Common myeloid progenitor, CD34-positive (primary cell): ENCODE measurements around the gene NSL1.

Experiments used
- CTCF ChIA-PET: fragments of 350-600 bp; sonication (Branson Sonifier 250); formaldehyde crosslinking; loops from one replicate; lab custom pipeline; 2021; ENCODE audit warnings: antibody characterized with exemption; lab: Charles Lee
- POLR2A ChIA-PET: fragments of 350-600 bp; sonication (Branson Sonifier 250); formaldehyde crosslinking; loops from one replicate; lab custom pipeline; 2021; ENCODE audit warnings: antibody characterized with exemption; lab: Charles Lee
- DNase-seq, 3 donors: peaks; one replicate each; pipeline versions ENCODE4 v3.0.0 to v3.0.0-alpha.2; 2013
- H3K27ac ChIP-seq, 2 experiments: 1 replicate in 1 of 2; 2 replicates in 1 of 2; pipeline ENCODE4 v1.7.0; 2013; ENCODE audit warnings: inconsistent platforms in 2 of 2, low read length in 2 of 2, mild to moderate bottlenecking in 2 of 2, low read depth in 1 of 2, moderate library complexity in 1 of 2; ENCODE audit not compliant: severe bottlenecking in 2 of 2, insufficient read depth in 1 of 2, poor library complexity in 1 of 2
- H3K27me3 ChIP-seq, 5 experiments: replicated peaks in 2 of 5; 1 replicate in 3 of 5; 2 replicates in 2 of 5; pipeline versions ENCODE4 v1.6.1 to v1.7.0; 2013; ENCODE audit warnings: low read length in 4 of 5, mild to moderate bottlenecking in 2 of 5, moderate library complexity in 2 of 5, inconsistent platforms in 1 of 5; ENCODE audit not compliant: insufficient read depth in 5 of 5, control insufficient read depth in 4 of 5
- H3K36me3 ChIP-seq, 4 experiments: 1 replicate in 2 of 4; 2 replicates in 2 of 4; pipeline versions ENCODE4 v1.6.1 to v1.7.0; 2013; ENCODE audit warnings: low read length in 3 of 4, control low read depth in 1 of 4, mild to moderate bottlenecking in 1 of 4; ENCODE audit not compliant: control insufficient read depth in 4 of 4, insufficient read depth in 4 of 4
- H3K4me1 ChIP-seq, 4 experiments: 1 replicate in 3 of 4; 2 replicates in 1 of 4; pipeline versions ENCODE4 v1.6.1 to v1.7.1; 2013; ENCODE audit warnings: low read length in 3 of 4, mild to moderate bottlenecking in 3 of 4, control low read depth in 1 of 4, inconsistent platforms in 1 of 4, moderate library complexity in 1 of 4; ENCODE audit not compliant: control insufficient read depth in 4 of 4, insufficient read depth in 4 of 4; ENCODE audit errors: control extremely low read depth in 1 of 4
- H3K4me3 ChIP-seq, 7 experiments: 1 replicate in 4 of 7; 2 replicates in 3 of 7; pipeline versions ENCODE4 v1.5.1 to v1.7.0; 2013; ENCODE audit warnings: mild to moderate bottlenecking in 7 of 7, low read length in 6 of 7, moderate library complexity in 6 of 7, inconsistent platforms in 2 of 7, low read depth in 2 of 7, control low read depth in 1 of 7; ENCODE audit not compliant: insufficient read depth in 4 of 7, control insufficient read depth in 1 of 7; ENCODE audit errors: extremely low read depth in 1 of 7
- H3K9me3 ChIP-seq, 5 experiments: 1 replicate in 4 of 5; 2 replicates in 1 of 5; pipeline versions ENCODE4 v1.6.1 to v1.7.1; 2013; ENCODE audit warnings: low read length in 4 of 5, mild to moderate bottlenecking in 2 of 5, inconsistent platforms in 1 of 5, low read depth in 1 of 5, moderate library complexity in 1 of 5; ENCODE audit not compliant: control insufficient read depth in 4 of 5, insufficient read depth in 2 of 5; ENCODE audit errors: control extremely low read depth in 1 of 5
- WGBS: methylation state at CpG from one replicate; pipeline ENCODE4 v1.1.5; 2013; ENCODE audit not compliant: insufficient coverage; 5-methylcytosine and 5-hydroxymethylcytosine counted together

The NSL1 gene

GRCh38 chr1:212677136-212677535 lies 114.4 kb downstream of the NSL1 start:
- Histone ChIP-seq H3K27me3 (no peaks in the 10 kb centered on the region), H3K4me1 (peaks cover 0 to 3% (median under 1%) of the 10 kb centered on the region in 4 experiments), H3K27ac (no peak overlapping the region), H3K4me3 (no peak overlapping the region), H3K9me3 (no peaks in the 10 kb centered on the region), H3K36me3 (no peaks in the 10 kb centered on the region)
- POLR2A ChIA-PET, result no interaction called here
- no peak for DNase-seq
- CTCF ChIA-PET, result interaction anchor here (0.8 to 2.4 kb wide), 6 partner anchors 9 to 99 kb away, joined by 3 to 8 read pairs (median 4); no protein-coding TSS in a partner anchor
- 95% methylated on average over 4 of the region's 4 CpGs for WGBS
